ENCODE results near the gene CDV3. TPM values are rescaled to one million over a fixed set of nuclear protein-coding genes. Genes with fewer than 3 reads are reported as not detected.

The CDV3 gene
- polyA plus RNA-seq, 1 donor (not counting 4 experiments of a cell fraction or from before 2014, with no cell fraction given), result 150 TPM

DNA sequence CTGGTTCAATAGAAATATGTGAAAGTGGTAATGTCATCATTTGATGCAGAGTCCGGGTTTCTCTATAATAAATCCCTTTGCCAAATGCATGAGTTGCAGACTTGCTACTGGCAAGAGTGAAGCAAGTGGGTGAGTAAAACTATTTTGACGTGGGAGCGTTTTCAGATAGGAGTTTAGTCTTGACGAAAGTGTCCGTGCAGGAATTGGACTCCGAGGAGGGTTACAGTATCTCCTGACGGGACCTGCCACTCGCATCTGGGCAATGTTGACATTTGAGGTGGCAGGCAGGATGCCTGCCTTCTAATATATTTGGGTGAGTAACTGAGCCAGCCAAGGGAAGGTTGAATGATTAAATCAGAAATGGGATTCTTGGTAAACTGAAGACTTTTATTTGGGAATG is 16.0 kb downstream of the CDV3 start:
- Histone ChIP-seq H4K20me1 (ENCODE audit: control insufficient read depth, extremely low read depth, insufficient read depth, low read length) (peaks cover 6% of the 10 kb centered on the region), H3K27ac (ENCODE audit: control insufficient read depth, insufficient read depth, low read length) (no peak overlapping the region), H3K9me3 (ENCODE audit: control insufficient read depth, low read depth, low read length) (no peaks in the 10 kb centered on the region), H3K9ac (ENCODE audit: control insufficient read depth, extremely low read depth, insufficient read depth, low read length) (no peak overlapping the region), H2AFZ (ENCODE audit: control insufficient read depth, low read length) (no peak overlapping the region), H3K79me2 (ENCODE audit: control insufficient read depth, insufficient read depth, low read length) (peaks cover 13% of the 10 kb centered on the region), H3K4me3 (ENCODE audit: control insufficient read depth in 2 of 3, extremely low read depth in 1 of 3, insufficient read depth in 2 of 3, low read depth in 1 of 3, low read length in 3 of 3) (no peak overlapping the region), H3K27me3 (ENCODE audit: control insufficient read depth, extremely low read depth, insufficient read depth, low read length) (no peaks in the 10 kb centered on the region), H3K9me1 (ENCODE audit: control insufficient read depth, extremely low read depth, insufficient read depth, low read length) (peaks cover 2% of the 10 kb centered on the region), H3K4me2 (ENCODE audit: control insufficient read depth, extremely low read depth, insufficient read depth, low read depth, low read length) (no peak overlapping the region), H3K4me1 (ENCODE audit: control insufficient read depth, extremely low read depth, insufficient read depth, low read length) (peaks cover 16% of the 10 kb centered on the region), H3K36me3 (ENCODE audit: control insufficient read depth in 2 of 2, extremely low read depth in 1 of 2, insufficient read depth in 2 of 2, low read length in 2 of 2) (peaks cover 11 to 25% of the 10 kb centered on the region in 2 experiments)
- TF ChIP-seq EZH2 (IDR thresholded peaks at IDR 0.05; ENCODE audit: low read length), result no peak
- TF ChIP-seq, protein P1, sequence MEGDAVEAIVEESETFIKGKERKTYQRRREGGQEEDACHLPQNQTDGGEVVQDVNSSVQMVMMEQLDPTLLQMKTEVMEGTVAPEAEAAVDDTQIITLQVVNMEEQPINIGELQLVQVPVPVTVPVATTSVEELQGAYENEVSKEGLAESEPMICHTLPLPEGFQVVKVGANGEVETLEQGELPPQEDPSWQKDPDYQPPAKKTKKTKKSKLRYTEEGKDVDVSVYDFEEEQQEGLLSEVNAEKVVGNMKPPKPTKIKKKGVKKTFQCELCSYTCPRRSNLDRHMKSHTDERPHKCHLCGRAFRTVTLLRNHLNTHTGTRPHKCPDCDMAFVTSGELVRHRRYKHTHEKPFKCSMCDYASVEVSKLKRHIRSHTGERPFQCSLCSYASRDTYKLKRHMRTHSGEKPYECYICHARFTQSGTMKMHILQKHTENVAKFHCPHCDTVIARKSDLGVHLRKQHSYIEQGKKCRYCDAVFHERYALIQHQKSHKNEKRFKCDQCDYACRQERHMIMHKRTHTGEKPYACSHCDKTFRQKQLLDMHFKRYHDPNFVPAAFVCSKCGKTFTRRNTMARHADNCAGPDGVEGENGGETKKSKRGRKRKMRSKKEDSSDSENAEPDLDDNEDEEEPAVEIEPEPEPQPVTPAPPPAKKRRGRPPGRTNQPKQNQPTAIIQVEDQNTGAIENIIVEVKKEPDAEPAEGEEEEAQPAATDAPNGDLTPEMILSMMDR (optimal IDR thresholded peaks at IDR 0.05 in 1 of 3, IDR thresholded peaks at IDR 0.05 in 1 of 3, conservative IDR thresholded peaks at IDR 0.05 in 1 of 3; ENCODE audit: extremely low read depth in 1 of 3, insufficient read depth in 2 of 3, low read length in 3 of 3), result no peak
- dilution Hi-C loops (cut with MboI; ENCODE audit: extremely low pct_ligation_motif_present, low sequenced_read_pairs), result no loop called here
- FAIRE-seq (no peak), DNase-seq (ENCODE audit: low read depth, low spot score) (no peak)

DNA sequence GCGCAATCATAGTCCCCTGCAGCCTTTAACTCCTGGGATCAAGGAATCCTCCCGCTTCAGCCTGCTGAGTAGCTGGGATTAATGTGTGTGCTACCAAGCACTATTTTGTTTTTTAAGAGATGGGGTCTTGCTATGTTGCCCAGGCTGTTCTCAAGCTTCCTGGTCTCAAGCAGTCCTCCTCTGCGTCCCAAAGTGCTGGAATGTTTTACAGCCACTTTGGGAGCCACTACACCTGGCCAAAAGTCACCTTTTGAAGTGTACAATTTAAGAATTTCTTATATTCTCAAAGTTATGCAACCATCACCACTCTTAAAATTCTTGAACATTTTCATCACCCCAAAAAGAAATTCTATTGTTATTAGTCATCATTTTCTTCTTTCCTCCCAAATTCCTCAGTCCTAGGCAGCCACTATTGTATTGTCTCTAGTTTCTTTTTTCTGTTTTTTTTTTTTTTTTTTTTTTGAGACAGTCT is 17.8 kb downstream of the CDV3 start:
- H3K36me3 ChIP-seq (ENCODE audit: control insufficient read depth in 2 of 2, extremely low read depth in 1 of 2, insufficient read depth in 2 of 2, low read length in 2 of 2), result peaks cover 6 to 16% of the 10 kb centered on the region in 2 experiments
- DNase-seq (ENCODE audit: low read depth, low spot score) (no peak), FAIRE-seq (no peak)
- H3K27ac ChIP-seq (ENCODE audit: control insufficient read depth, insufficient read depth, low read length), result no peak overlapping the region
- H3K9me1 ChIP-seq (ENCODE audit: control insufficient read depth, extremely low read depth, insufficient read depth, low read length), result peaks cover 2% of the 10 kb centered on the region
- H3K79me2 ChIP-seq (ENCODE audit: control insufficient read depth, insufficient read depth, low read length), result peaks cover 9% of the 10 kb centered on the region
- no peak overlapping the region for H2AFZ ChIP-seq (ENCODE audit: control insufficient read depth, low read length)
- no peak overlapping the region for H3K9ac ChIP-seq (ENCODE audit: control insufficient read depth, extremely low read depth, insufficient read depth, low read length)
- H3K27me3 ChIP-seq (ENCODE audit: control insufficient read depth, extremely low read depth, insufficient read depth, low read length), result no peaks in the 10 kb centered on the region
- TF ChIP-seq, protein P1 (optimal IDR thresholded peaks at IDR 0.05 in 1 of 3, IDR thresholded peaks at IDR 0.05 in 1 of 3, conservative IDR thresholded peaks at IDR 0.05 in 1 of 3; ENCODE audit: extremely low read depth in 1 of 3, insufficient read depth in 2 of 3, low read length in 3 of 3), result no peak
- TF ChIP-seq EZH2 (IDR thresholded peaks at IDR 0.05; ENCODE audit: low read length), result no peak
- H3K9me3 ChIP-seq (ENCODE audit: control insufficient read depth, low read depth, low read length), result no peaks in the 10 kb centered on the region
- H3K4me3 ChIP-seq (ENCODE audit: control insufficient read depth in 2 of 3, extremely low read depth in 1 of 3, insufficient read depth in 2 of 3, low read depth in 1 of 3, low read length in 3 of 3), result no peak overlapping the region
- H3K4me2 ChIP-seq (ENCODE audit: control insufficient read depth, extremely low read depth, insufficient read depth, low read depth, low read length), result no peak overlapping the region
- H4K20me1 ChIP-seq (ENCODE audit: control insufficient read depth, extremely low read depth, insufficient read depth, low read length), result peaks cover 6% of the 10 kb centered on the region
- dilution Hi-C loops (cut with MboI; ENCODE audit: extremely low pct_ligation_motif_present, low sequenced_read_pairs), result no loop called here
- H3K4me1 ChIP-seq (ENCODE audit: control insufficient read depth, extremely low read depth, insufficient read depth, low read length), result peaks cover 30% of the 10 kb centered on the region

Data from keratinocyte (primary cell).